ENCODE measurements around the gene TRAPPC4. TPM values are rescaled to one million over a fixed set of nuclear protein-coding genes. Genes with fewer than 3 reads are reported as not detected.
A peak's percentile ranks its signal among the peaks of the same experiment; 100 is the strongest.

The TRAPPC4 gene
- total RNA-seq, 6 experiments from 2014 or later: 71.7 to 92.6 (median 81.4) TPM

- H3K9me3 Mint-ChIP-seq: no peaks in the 10 kb centered on the region
- no peak for DNase-seq
- H3K36me3 Mint-ChIP-seq (ENCODE audit: low read depth): peaks cover 14% of the 10 kb centered on the region
- no peak overlapping the region for H3K27ac Mint-ChIP-seq
- no peak for TF ChIP-seq CTCF (IDR thresholded peaks at IDR 0.05)
- peaks cover 7% of the 10 kb centered on the region for H3K4me1 Mint-ChIP-seq (ENCODE audit: low read depth)
- H3K27me3 Mint-ChIP-seq (ENCODE audit: insufficient read depth): peaks cover 3% of the 10 kb centered on the region
- H3K4me3 Mint-ChIP-seq: no peak overlapping the region
Observed at GRCh38 chr11:119041821-119042514, 23.4 kb downstream of the TRAPPC4 start.

- DNase-seq: no peak
- Mint-ChIP-seq H3K4me3 (no peak overlapping the region), H3K27me3 (ENCODE audit: insufficient read depth) (peaks cover 3% of the 10 kb centered on the region), H3K4me1 (ENCODE audit: low read depth) (peaks cover 7% of the 10 kb centered on the region), H3K27ac (no peak overlapping the region), H3K36me3 (ENCODE audit: low read depth) (peaks cover 19% of the 10 kb centered on the region), H3K9me3 (no peaks in the 10 kb centered on the region)
- TF ChIP-seq CTCF (IDR thresholded peaks at IDR 0.05): no peak
Observed at GRCh38 chr11:119042927-119043326, 24.4 kb downstream of the TRAPPC4 start.

GRCh38 chr11:119044708-119045107, 26.1 kb downstream of the TRAPPC4 start:
- no peak overlapping the region for H3K27ac Mint-ChIP-seq

GRCh38 chr11:119046489-119046888, 27.9 kb downstream of the TRAPPC4 start:
- H3K4me1 Mint-ChIP-seq (ENCODE audit: low read depth): peaks cover 7% of the 10 kb centered on the region
- no peak for DNase-seq
- peaks cover 5% of the 10 kb centered on the region for H3K27me3 Mint-ChIP-seq (ENCODE audit: insufficient read depth)
- TF ChIP-seq CTCF (IDR thresholded peaks at IDR 0.05): no peak
- H3K36me3 Mint-ChIP-seq (ENCODE audit: low read depth): peaks cover 39% of the 10 kb centered on the region
- H3K27ac Mint-ChIP-seq: no peak overlapping the region
- no peak overlapping the region for H3K4me3 Mint-ChIP-seq
- no peaks in the 10 kb centered on the region for H3K9me3 Mint-ChIP-seq

More at GRCh38 chr11:119044708-119045107, 26.1 kb downstream of the TRAPPC4 start:
- H3K9me3 Mint-ChIP-seq: no peaks in the 10 kb centered on the region
- H3K36me3 Mint-ChIP-seq (ENCODE audit: low read depth): peaks cover 27% of the 10 kb centered on the region
- H3K27me3 Mint-ChIP-seq (ENCODE audit: insufficient read depth): peaks cover 5% of the 10 kb centered on the region
- no peak for DNase-seq
- TF ChIP-seq CTCF (IDR thresholded peaks at IDR 0.05): peak; percentile 50
- H3K4me1 Mint-ChIP-seq (ENCODE audit: low read depth): peaks cover 7% of the 10 kb centered on the region
- H3K4me3 Mint-ChIP-seq: no peak overlapping the region

GRCh38 chr11:119047205-119047604, 28.6 kb downstream of the TRAPPC4 start:
- H3K4me1 Mint-ChIP-seq (ENCODE audit: low read depth): peaks cover under 1% of the 10 kb centered on the region
- no peak overlapping the region for H3K4me3 Mint-ChIP-seq
- H3K9me3 Mint-ChIP-seq: no peaks in the 10 kb centered on the region
- DNase-seq: no peak
- H3K27ac Mint-ChIP-seq: no peak overlapping the region
- TF ChIP-seq CTCF (IDR thresholded peaks at IDR 0.05): no peak
- H3K27me3 Mint-ChIP-seq (ENCODE audit: insufficient read depth): peaks cover 5% of the 10 kb centered on the region; the same call in 1 of the 2 replicates
- H3K36me3 Mint-ChIP-seq (ENCODE audit: low read depth): peaks cover 42% of the 10 kb centered on the region
